CD4-positive, alpha-beta T cell treated with Interleukin-4 for 1 hour (primary cell): ENCODE measurements around the gene KCNAB2.

Experiments used
- DNase-seq, 2 donors: peaks; one replicate each; pipeline ENCODE4 v3.0.0-alpha.2; 2020 to 2022

The KCNAB2 gene

GRCh38 chr1:6045561-6045960, at the start of gene KCNAB2:
Gene KCNAB2 (plus strand): TSS chr1:6045888. CDS start chr1:6051537, 5,649 bp downstream.
- no peak for DNase-seq

DNA sequence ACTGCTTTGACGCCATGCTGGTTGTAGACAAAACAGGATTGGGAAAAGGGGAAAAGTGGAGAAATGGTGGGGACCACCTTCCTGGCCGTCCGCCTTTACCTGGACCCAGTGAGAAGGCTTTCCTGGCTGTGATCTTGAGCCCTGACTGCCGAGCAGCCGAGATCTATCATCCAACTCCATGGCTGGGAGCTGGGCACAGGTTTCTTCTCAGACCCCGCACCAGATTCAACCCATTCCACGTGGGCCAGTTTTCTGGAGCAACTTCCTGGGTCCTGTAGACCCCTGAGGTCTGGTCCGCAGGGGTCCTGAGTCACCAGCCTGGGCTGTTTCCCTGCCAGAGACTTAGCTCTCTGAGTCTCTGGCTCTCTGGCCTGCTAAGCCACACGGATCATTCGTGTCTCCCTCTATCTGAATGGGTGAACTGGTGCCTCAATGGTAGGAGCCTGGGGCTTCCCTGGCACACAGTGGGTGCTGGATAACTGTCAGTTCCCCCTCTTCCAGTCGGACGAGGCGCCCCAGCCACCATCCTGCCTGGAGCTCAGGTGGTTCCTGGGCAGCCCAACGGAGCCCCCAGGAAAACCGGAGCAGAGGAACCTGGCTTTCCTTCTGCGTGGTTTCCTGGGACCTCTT, 48.9 kb upstream of the KCNAB2 start:
- no peak for DNase-seq

DNA sequence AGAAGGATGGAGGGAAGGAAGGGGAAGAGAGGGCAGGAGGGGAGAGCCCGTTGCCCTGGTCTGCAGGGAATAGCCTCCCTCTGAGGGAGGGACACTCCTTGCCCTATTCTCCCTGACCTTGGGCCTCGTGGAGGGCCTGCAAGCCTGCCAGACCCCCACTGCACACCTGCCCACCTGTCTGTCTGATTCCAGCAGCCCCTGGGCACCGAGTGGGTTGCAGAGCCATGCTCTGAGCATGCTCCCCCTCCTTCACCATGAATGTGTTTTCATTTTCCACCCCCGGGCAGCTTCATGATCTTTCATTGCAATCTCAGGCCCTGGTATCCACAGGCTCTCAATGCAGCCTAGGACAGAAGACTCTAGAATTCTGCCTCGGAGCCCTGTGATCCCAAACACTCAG, 48.4 kb upstream of the KCNAB2 start:
- no peak for DNase-seq

GRCh38 chr1:5998051-5998905, 47.4 kb upstream of the KCNAB2 start:
- DNase-seq = no peak

DNA sequence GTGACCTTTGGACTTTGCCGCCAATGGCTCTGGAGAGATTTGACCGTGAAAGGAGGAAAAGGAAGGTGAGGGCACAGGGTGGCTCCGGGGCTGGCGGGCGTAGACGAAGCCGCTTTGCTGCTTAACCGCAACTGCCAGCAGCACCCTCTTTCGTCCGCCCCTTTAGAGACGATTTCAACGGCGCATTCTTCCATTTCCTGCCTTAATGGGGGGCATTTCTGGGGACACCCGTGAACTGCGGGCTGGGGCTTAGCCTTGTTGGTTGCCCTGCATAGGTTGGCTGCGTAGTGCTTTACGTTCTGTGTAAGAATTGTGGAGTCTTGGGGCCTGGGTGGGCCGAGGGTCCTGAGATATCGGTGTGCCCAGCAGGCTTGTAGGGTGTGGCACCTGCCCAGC, 46.8 kb upstream of the KCNAB2 start:
- DNase-seq = no peak

DNA sequence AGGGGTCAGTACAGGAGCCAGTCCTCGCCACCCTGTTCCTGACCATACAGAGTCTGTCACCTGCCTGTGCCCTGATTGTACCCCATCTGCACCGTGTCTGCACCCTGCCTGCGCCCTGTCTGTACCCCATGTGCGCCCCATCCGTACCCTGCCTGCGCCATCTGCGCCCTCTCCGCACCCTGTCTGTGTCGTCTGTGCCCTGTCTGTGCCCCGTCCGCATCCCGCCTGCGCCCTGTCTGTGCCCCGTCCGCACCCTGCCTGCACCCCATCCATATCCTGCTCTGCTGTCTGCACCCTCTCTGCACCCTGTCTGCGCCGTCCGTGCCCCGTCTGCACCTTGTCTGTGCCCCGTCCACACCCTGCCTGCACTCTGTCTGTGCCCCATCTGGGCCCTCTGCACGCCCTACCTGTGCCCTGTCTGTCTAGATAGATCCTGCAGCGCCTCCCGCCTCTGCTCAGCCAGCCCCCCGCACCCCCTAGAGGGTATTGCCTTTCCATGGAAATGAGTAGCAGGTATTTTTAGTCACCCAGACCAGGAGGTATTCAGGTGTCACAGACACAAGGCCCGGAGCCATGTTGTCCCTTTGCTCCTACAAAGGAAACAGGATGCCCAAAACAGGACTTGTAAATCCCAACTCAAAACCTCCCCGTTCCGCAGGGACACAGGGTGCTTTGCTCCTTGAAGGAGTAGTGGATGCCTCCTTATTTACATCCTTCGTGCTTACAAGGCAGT, 45.8 kb upstream of the KCNAB2 start:
- no peak for DNase-seq

DNA sequence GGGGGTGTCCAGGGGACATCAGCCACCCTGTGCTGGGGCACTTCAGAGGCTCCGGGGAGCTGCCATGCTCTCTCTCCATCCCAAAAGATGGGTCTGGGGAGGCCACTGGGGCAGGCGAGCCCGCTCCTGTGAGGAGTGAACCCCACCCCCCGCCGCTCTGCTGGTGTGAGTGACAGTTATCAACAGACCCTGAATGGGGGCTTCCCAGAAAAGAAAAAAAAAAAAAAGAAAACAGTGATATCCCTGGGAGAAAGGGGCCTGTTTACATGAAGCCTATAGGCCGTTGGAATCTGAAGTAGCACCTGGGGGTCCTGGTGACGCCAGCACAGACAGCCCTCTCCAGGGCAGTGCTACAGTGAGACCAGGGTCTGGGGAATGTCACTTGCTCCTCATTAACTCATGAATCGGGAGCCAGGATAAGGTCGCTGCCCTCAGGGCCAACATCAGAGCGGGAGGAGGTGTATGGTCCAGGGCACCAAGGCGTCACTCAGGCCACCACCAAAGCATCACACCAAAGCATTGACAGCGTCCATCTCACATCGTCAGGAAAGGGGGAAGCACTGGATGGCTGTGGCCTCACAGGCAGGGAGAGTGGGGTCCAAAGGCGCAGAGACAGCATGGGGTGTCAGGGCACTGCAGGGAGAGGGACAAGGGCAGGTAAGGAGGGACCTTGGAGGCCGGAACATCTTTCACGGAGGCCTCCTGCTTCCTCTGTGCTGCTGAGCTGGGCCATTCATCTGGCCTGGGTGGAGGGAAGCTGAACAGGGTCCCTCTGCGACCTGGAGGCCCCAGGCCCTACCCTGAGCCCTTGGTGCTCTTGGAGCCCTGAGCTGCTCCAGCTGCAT, 45.0 kb upstream of the KCNAB2 start:
- DNase-seq = no peak

DNA sequence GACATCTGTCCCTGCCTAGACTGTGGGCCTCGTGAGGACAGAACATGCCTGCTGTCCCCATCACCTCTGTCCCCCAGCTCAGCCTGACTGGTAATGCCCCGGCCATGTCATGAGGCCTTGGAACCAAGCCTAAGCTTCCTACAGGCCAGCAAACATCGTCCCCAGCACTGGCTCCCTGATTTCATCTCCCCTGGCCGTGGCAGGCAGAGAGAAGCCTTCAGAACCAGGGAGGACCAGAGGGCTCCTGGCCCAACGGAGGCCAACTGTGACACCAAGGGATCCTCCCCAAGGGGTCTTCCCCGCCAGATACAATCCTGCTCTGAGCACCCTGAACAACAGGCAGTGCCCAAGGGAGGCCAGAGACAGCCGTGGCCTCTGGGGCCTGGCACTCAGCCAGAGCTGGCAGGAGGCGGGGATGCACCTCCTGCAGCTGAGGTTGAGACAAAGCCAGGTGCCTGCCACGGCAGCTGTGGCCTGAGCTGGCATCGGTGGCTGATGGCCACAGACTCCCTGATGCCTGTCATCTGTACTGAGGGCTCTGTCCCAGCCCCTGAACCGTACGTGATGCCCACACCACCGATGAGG, 43.6 kb upstream of the KCNAB2 start:
- DNase-seq = no peak

DNA sequence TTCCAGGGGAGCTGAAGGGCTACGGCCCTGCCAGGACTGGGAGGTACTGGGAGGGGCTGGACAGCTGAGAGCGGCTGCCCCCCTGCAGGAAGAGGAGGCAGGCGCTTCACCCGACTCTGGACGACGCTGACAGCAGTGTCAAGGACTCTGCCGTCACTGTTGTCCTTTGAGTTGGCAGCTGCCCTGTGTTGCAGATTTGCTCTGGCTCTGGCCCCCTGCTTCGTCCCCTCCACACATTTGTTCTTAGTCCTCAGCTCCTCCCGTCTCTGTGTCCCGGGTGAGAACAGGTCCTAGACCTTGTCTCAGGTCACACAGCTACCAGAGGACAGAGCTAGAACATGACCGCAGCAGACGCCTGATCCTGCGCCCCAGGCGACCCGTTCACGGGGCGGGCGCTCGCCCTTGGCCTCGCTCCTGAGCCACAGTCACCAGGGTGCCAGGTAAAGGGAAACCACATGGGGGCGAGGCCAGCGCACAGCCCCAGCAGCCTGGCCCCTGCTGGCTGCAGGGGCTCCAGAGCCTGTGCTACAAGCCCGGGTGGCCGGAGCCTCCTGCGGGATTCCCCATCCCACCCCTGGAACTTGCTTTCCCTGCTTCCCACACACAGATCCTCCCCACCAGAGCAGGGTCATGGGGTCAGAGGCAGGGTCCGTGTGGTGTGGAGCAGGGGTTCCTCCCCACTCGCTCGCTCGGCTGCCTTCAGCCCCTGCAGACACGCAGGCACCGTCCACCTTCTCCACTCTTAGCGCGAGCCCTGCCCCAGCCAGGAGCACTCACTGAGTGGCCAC, 42.8 kb upstream of the KCNAB2 start:
- no peak for DNase-seq

GRCh38 chr1:6003568-6004411, 41.9 kb upstream of the KCNAB2 start:
- no peak for DNase-seq

DNA sequence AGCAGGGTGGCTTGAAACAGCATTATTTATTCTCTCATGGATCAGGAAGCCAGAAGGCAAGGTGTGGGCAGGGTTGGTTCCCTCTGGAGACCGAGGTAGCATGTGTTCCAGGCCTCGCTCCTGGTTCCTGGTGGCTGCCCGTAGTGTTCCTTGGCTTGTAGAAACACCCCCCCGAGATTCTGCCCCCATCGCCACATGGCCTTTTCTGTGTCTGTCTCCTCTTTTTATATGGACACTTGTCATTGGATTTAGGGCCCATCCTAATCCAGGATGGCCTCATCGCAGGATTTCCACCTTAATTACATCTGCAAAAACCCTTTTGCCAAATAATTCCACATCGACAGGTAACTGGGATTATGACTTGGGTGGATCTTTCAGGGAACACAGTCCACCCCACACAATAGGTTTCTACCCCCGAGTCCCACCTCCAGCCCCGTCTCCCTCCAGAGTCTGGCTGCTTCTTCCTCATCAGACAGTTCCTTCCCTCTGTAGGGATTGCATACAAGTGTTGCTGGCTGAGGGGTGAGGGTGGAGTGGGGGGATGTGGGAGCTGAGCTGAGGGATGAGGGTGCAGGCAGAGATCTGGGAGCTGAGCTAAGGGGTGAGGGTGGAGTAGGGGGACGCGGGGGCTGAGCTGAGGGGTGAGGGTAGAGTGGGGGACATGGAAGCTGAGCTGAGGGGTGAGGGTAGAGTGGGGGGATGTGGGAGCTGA, 41.1 kb upstream of the KCNAB2 start:
- no peak for DNase-seq

DNA sequence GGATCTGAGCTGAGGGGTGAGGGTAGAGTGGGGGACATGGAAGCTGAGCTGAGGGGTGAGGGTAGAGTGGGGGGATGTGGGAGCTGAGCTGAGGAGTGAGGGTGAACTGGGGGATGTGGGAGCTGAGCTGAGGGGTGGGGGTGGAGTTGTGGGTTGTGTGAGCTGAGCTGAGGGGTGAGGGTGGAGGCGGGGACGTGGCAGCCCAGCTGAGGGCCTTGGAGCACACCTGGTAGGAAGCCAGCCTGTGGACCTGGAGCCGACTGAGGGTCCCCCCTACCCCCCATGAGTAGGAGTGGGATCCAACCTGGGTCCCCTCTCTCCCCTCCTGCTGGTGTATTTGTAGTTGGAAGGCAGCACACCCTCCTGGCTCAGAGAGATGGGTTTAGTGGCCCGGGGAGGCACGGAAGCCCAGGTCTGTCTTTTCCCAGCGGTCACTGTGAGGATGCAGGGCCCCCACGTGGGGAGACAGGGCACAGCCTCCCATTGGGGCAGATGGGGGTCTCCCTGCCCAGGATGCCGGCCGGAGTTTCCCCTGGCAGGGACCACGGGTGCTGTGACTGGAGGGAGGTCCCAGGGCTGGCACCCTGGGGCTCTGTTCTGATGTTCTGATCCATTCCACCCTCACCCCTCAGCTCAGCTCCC, 40.3 kb upstream of the KCNAB2 start:
- no peak for DNase-seq

GRCh38 chr1:6006882-6007281, 38.8 kb upstream of the KCNAB2 start:
- no peak for DNase-seq

DNA sequence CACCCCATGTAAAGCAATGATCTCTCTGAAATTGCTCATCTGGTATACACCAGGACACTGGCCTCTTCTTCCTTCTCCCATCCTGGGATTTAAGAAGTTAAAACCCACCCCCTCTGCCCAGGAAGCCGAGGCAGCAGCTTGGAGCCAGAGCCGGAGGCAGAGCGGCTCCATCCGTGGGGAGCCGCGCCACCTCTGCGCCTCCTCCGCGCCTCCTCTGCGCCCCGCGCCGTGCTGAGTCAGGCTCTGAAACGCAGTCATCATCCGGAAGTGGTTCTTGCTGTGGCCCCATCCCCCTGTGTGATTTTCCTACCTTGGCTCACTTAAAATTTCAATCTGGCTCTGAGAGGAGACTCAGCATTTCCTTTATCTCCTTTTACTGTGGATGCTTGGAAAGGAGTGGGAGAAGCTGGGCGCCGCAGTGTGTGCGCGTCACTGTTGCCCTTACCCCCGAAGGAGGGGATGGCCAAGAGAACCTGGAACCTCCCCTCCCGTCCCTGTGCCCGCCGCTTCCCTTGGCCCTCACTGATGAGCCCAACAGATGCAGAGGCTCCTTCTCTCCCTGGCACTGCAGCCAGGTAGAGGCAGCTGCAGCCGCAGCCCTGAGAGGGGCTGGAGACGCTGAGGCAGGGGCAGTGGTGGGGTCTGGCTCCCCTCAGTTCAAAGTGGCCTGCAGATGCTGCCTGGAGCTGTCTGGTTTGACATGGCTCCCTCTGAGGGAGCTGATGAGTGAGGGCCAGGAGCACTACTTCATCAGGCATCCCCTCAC, 38.2 kb upstream of the KCNAB2 start:
- no peak for DNase-seq

- no peak for DNase-seq
Observed at GRCh38 chr1:6008084-6008415, 37.6 kb upstream of the KCNAB2 start.

DNA sequence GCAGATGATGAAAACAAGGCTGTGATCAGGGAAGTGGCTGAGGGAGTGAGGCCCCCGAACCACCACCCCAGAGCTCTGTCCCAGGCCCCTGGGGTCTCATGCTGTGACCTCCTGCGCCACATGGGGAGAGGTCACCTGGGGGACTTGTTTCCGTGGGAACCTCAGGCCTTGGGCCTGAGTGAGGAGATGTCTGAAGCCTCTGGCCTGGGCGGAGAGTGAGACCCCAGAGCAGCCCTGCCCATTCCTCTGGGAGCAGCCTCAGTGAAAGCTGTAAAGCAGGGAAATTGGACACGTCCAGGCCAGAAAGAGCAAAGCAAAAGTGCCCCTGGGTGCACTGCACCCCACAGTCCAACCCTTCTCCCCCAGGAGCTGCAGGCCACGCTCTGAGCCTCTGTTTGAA, 37.0 kb upstream of the KCNAB2 start:
- DNase-seq = no peak

DNA sequence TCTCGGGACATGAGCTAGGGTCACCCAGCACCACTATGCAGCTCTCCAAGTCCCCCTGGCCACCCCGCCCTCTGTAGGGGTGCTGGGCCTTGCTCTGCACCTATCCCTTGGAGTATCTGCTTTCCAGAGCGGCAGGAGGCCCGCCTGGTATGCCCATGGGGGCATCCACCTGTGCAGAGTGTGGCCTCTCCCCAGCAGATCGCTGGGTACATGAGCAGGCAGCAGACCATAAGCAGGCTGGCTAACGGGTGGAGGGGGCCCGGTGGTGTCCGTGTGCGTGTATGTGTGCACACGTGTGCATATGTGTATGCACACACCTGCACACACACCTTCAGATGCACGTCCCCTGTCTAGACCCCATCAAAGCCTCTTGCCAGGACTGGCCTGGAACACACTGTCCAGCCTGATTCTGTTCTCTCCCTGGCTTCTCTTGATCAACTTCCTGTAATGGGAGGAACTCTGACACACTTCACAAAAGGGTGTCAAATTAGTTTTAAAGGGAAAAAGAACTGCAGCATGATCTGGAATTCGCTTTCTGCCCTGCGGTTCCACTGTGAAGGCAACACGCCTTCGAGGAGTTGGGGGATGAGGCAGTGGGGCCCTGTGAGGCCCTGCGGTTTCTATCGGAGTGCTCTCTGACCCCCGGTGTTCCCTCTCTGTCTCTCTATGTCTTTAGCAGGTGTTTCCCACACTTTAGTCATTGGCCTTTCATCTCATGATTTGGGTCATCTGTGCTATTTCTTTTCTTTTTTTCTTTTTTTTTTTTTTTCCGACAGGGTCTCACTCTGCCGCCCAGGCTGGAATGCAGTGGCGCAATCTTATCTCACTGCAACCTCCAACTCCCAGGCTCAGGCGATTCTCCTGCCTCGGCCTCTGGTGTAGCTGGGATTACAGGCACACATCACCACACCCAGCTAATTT, 36.3 kb upstream of the KCNAB2 start:
- no peak for DNase-seq

DNA sequence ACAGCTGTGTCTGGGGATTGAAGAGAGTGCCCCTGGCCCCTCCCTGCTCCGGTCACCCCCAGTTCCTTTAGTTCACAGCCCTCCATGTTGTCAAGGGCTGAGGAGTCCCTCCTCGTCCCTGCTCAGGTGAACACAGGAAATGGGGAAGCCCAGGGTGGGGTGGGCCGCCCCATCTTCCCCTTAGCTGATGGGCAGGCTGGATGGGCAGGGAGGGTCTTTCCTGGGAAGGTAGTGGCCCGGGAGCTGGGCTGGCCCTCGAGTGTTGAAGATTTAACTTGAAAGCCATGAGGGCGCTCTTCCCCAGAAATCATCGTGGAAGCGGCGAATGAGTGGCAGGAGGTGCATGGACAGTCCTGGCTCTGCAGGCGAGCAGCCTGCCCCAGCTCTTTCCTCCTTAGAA, 35.1 kb upstream of the KCNAB2 start:
- no peak for DNase-seq
